Left ventricle myocardium superior (tissue), 1 donor: ENCODE measurements around the gene CD300E. TPM values are rescaled to one million over a fixed set of nuclear protein-coding genes. Genes with fewer than 3 reads are reported as not detected.
"Not testable (repeated sequence)": the region's sequence is repeated elsewhere in the genome, so short reads cannot be mapped to it uniquely, and the experiment has no call there.

Source experiments
- ATAC-seq: fragments of 200-7000 bp; cut with Tn5 transposase; one replicate; pipeline ENCODE4 v1.9.1; 2020; ENCODE audit warnings: mild to moderate bottlenecking, moderate library complexity
- DNase-seq: peaks from one replicate; pipeline ENCODE4 v3.0.0-alpha.2; 2020
- intact Hi-C: fragments of 100-400 bp; cut with micrococcal nuclease; formaldehyde crosslinking; loops from one replicate; pipeline ENCODE4 v1.11.0; 2022
- total RNA-seq: library from RNA; stranded (reverse); fragmentation: NEBNext Ultra II Directional; extraction: Animal tissue kit (Norgen Biotek cat#: 25700); gene quantifications from one replicate; pipeline ENCODE4 v1.2.1, GENCODE V29; 2021
- donor health status: DM: no; HTN: yes; CAD: no; lungs with severe emphysema.

CD300E gene
- total RNA-seq, 1 donor from 2014 or later = 0.27 TPM

DNA sequence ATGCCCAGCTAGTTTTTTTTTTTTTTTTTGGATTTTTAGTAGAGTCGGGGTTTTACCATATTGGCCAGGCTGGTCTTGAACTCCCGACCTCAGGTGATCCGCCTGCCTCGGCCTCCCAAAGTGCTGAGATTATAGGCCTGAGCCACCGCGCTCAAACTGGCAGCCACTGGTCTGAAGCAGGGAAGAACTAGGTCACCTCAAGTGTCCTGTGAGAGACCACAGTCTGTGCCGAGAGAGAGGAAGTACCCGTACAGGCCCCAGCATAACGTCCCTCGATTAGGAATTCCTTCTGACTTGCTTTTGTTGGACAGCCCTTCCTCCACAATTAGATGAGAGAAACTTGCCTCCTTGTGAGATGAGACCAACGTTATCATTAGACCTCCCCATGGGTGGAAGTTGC lies 13.7 kb upstream of the CD300E start:
- no peak for ATAC-seq
- intact Hi-C loops = no loop called here
- no peak for DNase-seq

DNA sequence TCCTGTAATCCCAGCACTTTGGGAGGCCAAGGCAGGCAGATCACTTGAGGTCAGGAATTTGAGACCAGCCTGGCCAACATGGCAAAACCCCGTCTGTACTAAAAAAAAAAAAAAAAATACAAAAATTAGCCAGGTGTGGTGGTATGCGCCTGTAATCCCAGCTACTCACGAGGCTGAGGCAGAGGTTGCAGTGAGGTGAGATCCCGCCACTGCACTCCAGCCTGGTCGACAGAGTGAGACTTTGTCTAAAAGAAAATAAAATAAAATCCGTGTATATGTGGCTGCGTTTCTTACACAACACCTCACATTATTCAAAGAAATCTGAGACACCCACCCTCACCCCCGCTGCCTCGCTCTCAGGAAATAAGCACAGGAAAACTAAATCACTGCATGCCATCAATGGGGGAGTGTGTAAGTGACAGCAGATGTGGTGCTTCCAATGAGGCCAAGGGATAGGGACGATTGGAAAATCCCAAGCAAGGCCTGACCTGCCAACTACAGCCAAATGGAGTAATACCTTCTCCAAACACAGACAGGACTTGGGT lies 13.1 kb upstream of the CD300E start:
- ATAC-seq, intact Hi-C loops, DNase-seq: not testable (repeated sequence)

- intact Hi-C loops = no loop called here
- ATAC-seq (no peak), DNase-seq (no peak)
Measured at GRCh38 chr17:74635418-74635817, 11.9 kb upstream of the CD300E start.

DNA sequence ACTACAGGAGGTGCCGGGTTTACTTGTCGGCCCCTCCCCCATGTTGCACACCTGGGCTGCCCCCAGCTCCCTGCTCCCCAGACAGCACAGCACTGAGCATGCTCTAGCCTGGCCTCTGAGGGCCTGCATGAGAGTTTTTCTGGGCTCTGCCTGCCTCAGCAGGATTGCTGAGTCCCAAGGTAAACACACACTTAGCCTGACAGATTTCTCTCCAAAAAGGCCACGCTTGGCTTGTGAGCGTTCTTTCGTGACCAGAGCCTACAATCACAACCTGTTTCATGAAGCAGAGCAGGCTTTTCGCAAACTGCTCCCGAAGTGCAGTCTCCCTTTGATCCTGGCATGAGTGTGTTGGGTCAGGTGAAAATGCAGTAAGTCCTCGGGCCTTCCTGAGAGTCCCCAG lies 9.8 kb upstream of the CD300E start:
- ATAC-seq = no peak
- no peak for DNase-seq
- intact Hi-C loops = no loop called here

GRCh38 chr17:74632617-74633016 lies 9.1 kb upstream of the CD300E start:
- no peak for DNase-seq
- intact Hi-C loops = no loop called here
- ATAC-seq = no peak

GRCh38 chr17:74631468-74632450 lies 8.2 kb upstream of the CD300E start:
- intact Hi-C loops = no loop called here
- peak; percentile 37 for ATAC-seq
- DNase-seq = no peak

DNA sequence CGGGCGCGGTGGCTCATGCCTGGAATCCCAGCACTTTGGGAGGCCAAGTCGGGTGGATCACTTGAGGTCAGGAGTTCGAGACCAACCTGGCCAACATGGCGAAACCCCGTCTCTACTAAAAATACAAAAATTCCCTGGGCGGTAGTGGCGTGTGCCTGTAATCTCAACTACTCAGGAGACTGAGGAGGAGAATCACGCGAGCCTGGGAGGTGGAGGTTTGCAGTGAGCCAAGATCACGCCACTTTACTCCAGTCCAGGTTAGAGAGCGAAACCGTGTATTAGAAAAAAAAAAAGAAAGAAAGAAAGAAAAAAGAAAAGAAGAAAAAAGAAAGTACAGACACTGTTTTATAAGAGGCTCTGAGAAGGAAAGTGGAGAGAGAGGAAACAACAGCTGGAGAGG lies 6.7 kb upstream of the CD300E start:
- ATAC-seq, DNase-seq, intact Hi-C loops: not testable (repeated sequence)

GRCh38 chr17:74625661-74626060 lies 2.1 kb upstream of the CD300E start:
- ATAC-seq = no peak
- no peak for DNase-seq
- intact Hi-C loops = no loop called here

DNA sequence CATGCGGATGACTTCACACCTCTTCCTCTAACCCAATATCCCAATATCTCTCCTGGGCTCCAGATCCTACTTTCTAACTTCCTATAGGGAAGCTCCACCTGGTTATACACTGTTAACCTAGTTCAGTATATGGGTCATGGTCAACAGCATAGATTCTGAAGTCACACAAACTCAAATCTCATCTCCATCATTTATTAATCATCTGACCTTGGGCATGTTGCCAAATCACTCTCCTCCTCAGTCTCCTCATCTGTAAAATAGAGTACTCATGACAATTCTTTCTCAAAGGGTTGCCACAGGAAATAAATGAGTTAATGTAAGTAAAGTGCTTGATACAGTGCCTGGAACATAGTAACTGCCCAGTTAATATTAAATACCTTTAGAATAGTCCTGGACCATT lies 593 bp upstream of the CD300E start:
- DNase-seq (no peak), ATAC-seq (no peak)
- intact Hi-C loops = no loop called here

DNA sequence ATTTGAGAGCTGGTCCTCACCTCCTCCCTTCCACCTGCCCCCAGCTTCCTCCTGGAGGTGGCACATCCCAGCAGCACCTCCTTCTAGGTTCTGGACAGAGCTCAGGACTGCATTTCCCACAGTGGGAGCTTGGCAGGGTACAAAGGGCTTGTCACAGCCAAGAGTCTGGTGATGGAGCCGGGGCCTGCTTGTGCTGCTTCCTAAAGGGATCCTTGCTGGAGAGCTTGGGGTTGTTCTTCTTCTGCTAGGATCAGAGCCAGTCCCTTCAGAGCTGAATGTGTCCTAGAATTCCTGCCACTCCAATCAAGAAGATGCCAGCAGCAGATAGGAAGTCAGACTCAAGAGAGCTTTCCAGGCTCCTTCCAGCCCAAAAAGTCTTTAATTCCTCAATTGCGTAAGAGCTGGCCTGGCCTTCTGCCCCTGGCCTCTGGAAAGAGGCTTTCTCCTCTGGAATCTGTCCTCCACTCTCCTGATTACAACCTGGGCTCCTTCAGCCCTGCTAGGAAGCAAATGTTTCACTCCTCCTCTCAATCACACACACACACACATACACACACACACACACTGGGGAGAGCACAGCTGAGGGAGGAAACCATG lies 4.4 kb downstream of the CD300E start:
- intact Hi-C loops = no loop called here
- ATAC-seq (peak; percentile 80), DNase-seq (peak; percentile 53)

DNA sequence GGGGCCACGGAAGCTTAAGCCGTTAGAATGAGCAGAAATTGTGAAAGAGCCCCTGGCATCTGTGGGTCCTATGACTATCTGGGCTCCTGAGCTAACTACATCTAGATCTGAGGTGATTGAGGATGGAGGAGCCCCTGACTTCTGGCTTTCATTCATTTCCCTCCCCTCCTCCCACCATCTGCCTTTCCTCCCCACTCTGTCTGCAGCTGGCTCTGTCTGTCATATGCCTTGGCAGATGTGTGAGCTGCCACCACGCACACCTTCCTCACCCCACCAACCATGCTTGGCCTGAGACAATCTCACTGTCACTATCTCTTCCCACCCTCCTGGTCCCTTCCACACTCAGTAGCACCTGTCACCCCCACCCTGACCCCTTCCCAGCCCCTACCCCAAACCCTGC lies 5.1 kb downstream of the CD300E start:
- no peak for ATAC-seq
- DNase-seq = no peak
- intact Hi-C loops = no loop called here

DNA sequence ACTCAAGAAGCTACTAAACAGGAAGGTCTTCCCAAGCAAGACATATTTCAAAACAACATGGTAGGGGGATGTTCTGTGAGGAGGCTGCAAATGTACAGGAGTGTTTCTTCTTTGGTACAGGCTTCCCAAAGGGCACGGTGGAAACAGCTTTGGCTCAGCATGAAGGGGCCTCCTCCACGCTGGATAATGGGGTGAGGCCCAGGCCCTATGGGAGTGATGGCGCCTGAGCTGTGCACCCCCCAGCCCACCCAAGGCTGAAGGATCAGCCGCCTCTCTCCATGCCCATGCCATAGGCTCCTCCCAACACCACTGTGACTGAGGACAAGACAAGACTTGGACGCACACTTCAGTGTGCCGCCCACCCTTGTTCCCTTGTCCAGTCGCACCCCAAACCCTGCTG lies 6.8 kb downstream of the CD300E start:
- intact Hi-C loops = no loop called here
- ATAC-seq (no peak), DNase-seq (no peak)

- DNase-seq = no peak
- intact Hi-C loops = no loop called here
- ATAC-seq = no peak
Measured at GRCh38 chr17:74612046-74612445, 11.5 kb downstream of the CD300E start.

- intact Hi-C loops = no loop called here
- no peak for ATAC-seq
- no peak for DNase-seq
Measured at GRCh38 chr17:74610108-74610507, 13.4 kb downstream of the CD300E start.

DNA sequence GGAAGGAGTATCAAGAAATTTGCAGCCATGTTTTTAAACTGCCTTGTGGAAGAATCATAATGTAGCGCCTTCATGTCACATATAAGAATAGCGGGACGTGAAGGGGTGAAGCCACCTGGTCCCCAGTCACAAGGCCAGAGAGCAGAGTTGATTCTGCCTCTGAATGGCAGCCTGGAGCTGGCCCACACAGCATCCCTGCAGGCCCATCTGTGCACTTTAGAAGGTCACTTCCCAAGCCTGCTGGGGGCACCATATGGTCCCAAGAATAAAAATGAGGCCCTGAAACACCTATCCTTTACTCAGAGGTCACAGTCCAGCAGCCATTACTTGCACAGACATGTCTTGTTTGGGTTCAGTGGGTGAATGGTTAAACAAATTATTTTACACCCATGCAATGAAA lies 15.0 kb downstream of the CD300E start:
- ATAC-seq = no peak
- intact Hi-C loops = no loop called here
- DNase-seq = no peak

DNA sequence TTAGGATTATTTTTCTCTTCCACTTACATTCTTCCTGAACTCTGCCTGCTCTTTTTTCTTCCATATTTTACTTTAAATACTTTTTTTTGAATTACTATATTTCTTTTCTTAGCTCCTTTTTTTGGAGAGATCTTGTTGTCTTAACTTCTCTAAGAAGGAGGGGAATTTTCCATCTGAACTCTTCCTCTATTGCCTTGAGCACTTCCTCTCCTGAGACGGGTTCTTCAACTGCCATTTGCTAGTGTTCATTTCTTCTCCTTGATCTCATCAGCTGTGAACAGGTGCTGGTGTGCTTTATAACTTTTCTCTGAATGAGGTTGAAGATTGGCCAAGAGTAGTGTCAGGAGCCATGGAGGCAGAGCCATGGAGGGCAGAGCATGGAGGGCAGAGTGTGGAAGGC lies 16.3 kb downstream of the CD300E start:
- ATAC-seq = no peak
- DNase-seq = no peak
- intact Hi-C loops = no loop called here

DNA sequence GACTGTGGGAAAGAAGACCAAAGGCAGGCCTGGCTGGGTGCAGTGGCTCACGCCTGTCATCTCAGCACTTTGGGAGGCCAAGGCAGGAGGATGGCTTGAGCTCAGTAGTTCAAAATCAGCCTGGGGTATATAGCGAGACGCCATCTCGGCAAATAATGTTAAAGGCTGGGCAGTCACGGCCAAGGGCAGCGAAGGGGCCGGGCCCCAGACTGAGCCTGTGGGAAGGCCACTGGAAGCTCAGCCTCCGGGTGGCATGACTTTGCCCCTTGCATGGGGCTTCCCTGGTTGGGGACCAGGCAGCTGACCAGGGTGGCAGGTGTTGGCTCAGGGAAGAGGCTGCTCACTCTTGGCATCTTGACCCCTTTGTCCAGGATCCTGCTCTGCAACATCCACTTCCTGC lies 17.5 kb downstream of the CD300E start:
- DNase-seq = no peak
- intact Hi-C loops = no loop called here
- ATAC-seq = no peak

DNA sequence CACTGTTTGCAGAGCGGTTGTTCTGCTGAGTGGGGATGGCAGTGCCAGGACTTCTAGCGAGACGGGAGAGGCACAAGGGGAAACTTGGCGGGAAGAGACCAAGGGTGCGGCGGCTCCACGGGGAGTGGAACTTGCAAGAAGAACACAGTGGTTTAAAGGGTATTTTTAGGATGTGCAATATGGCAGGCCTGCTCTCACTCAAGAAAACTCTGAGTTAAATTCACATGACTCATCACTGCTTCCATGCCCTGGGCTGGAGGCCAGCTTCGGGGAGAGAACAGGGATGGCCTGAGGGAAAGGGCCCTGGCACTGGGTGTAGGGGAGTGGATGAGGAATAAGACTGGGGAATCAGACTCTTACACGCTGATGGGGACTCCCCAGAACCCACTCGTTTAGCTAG lies 18.2 kb downstream of the CD300E start:
- intact Hi-C loops = no loop called here
- ATAC-seq (peak; percentile 84), DNase-seq (peak; percentile 62)

- ATAC-seq (no peak), DNase-seq (no peak)
- intact Hi-C loops = no loop called here
Measured at GRCh38 chr17:74604761-74605160, 18.8 kb downstream of the CD300E start.

DNA sequence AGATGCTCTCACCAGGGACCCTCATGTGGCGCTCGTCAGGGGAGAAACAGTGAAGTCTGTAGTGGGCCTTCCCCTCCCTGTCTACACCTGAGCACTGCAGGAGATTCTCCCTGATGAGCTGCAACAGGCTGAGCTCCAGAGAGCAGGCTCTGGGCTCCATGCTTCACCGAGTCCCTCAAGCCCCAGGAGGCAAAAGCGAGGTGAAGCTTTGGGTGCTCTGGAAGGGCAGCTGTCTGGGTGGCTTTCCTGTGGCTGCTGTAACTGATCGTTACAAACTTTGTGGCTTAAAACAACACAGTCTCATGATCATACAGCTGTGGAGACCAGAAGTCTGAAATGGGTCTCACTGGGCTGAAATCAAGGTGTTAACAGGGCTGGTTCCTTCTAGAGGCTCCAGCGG lies 19.3 kb downstream of the CD300E start:
- no peak for ATAC-seq
- no peak for DNase-seq
- intact Hi-C loops = no loop called here
